ENCODE results near the gene LRP10.

DNA sequence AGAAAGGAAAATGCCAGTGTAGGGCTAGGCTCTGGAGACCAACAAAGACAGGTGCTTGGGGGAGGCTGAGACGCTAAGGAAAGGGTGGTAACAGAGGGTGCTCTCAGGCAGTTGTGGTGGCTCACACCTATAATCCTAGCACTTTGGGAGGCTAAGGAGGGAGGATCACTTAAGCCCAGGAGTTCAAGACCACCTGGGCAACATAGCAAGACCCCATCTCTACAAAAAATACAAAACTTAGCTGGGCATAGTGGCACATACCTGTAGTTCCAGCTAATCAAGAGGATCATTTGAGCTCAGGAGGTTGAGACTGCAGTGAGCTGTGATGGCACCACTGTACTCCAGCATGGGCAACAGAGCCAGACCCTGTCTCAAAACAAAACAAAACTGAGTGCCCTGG is 23.9 kb downstream of the LRP10 start:
- TF ChIP-seq, protein P1, sequence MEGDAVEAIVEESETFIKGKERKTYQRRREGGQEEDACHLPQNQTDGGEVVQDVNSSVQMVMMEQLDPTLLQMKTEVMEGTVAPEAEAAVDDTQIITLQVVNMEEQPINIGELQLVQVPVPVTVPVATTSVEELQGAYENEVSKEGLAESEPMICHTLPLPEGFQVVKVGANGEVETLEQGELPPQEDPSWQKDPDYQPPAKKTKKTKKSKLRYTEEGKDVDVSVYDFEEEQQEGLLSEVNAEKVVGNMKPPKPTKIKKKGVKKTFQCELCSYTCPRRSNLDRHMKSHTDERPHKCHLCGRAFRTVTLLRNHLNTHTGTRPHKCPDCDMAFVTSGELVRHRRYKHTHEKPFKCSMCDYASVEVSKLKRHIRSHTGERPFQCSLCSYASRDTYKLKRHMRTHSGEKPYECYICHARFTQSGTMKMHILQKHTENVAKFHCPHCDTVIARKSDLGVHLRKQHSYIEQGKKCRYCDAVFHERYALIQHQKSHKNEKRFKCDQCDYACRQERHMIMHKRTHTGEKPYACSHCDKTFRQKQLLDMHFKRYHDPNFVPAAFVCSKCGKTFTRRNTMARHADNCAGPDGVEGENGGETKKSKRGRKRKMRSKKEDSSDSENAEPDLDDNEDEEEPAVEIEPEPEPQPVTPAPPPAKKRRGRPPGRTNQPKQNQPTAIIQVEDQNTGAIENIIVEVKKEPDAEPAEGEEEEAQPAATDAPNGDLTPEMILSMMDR (IDR thresholded peaks at IDR 0.05): no peak
- no peak for TF ChIP-seq POLR2A (IDR thresholded peaks at IDR 0.05)

Data from upper lobe of left lung (tissue), 4 donors.